IPS-NIHi11 (cell line): ENCODE results near the gene NUCB2.

ENCODE experiments used
- DNase-seq: peaks from one replicate; pipeline ENCODE4 v3.0.0; 2012; ENCODE audit warnings: mixed read lengths, low spot score

The NUCB2 gene

DNA sequence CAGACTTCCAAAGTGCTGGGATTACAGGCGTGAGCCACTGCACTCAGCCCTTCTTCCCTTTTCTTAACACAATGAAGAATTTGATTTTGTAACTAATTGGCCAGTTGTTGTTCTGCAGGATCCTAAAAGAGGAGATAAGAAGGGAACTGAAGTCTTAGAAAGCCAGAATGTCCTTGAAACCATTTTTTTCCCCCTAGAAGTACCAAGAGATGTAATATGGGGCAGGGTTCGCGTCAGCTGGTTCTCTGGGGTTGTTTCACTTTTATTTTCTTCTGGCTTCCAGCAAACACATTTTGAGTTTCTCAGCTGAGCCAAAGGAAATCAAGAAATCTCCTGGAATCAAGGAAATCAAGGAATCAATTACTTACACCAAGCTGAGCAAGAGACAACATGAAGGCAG, 7.6 kb upstream of the NUCB2 start:
- DNase-seq = no peak

- no peak for DNase-seq
Observed at GRCh38 chr11:17272801-17273200, 3.7 kb upstream of the NUCB2 start.

DNA sequence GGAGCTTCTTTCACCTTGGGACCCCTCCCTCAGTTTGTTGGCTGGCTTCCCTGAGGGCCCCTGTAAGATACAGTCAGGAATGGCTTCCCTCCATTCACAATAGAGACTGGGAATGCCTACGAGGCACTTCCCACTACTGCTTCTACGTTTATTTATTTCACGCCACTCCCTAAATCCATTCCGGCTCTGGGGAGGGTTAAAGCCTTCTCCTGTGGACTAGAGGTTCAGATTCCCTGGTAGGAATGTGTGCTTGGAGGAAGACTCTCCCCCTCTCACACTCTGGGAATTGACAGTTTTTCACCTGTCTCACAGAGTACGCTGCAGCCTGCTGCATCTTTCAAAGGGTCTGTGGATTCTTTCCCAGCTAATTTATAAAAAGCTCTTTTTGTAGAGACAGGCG, 3.3 kb upstream of the NUCB2 start:
- DNase-seq = no peak

GRCh38 chr11:17273668-17274282, 2.8 kb upstream of the NUCB2 start:
- DNase-seq = no peak

- no peak for DNase-seq
Observed at GRCh38 chr11:17275400-17276235, 921 bp upstream of the NUCB2 start.

DNA sequence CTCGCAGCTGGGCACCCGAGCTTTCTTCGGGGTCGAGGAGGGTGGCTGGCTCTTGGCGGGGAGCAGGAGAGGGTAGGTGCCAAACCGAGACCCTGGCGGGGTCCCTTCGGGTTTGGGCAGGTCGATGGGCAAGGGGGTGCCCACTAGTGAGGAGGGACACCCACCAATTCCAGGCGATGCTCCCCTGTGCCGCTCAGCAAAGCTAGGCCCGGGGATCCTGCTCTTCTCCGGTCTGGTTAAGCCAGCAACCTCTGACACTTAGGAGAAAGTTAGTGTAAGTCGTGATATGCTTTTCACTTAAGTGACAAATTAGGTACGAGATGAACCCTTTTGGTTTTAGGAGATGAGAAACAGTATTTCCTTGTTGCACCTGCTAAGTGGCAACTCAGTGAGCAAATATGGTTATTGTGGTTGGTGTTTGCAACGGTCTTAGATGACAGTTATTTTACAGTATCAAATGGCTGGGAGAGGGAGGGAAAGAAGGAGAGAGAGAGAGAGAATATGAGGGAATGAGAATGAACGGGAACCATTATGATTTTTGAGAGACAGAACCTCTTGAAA, 565 bp downstream of the NUCB2 start:
- DNase-seq = no peak

DNA sequence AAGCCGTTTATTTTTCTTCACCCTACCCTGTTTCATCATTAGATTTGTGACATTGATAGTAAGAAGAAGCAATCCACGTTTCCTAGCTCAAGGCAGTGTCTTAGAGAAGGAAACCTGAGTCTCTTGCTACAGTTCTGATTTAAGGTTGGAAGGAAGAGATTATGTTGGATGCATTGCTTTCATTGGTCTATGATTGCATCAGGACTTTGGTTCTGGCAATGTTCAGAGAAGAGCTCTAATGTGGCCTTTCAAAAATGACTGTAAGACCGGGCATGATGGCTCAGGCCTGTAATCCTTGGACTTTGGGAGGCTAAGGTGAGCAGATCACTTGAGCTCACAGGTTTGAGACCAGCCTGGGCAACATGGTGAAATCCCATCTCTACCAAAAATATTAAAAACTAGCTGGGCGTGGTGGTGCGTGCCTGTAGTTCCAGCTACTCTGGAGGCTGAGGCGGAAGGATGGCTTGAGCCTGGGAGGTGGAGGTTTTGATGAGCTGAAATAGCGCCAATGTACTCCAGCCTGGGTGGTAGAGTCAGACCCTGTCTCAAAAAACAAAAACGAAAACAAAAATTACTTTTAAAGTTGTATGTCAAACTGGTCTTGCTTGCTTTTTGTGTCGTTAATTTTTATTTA, 4.1 kb downstream of the NUCB2 start:
- DNase-seq = no peak

GRCh38 chr11:17286332-17286731, 9.8 kb downstream of the NUCB2 start:
- DNase-seq = no peak

DNA sequence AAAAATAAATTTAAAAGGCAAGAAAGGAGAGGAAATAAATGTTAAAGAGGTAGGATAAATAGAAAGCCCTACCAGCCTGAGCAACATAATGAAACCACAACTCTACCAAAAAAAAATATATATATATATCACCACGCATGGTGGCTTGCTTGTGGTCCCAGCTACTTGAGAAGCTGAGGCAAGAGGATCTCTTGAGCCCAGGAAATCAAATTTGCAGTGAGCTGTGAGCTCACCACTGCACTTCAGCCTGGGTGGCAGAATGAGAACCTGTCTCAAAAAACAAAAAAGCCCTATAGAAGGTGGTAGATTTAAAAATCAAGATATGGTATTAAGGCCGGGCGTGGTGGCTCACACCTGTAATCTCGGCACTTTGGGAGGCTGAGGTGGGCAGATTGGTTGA, 10.5 kb downstream of the NUCB2 start:
- DNase-seq = no peak

- DNase-seq = no peak
Observed at GRCh38 chr11:17291710-17292109, 15.2 kb downstream of the NUCB2 start.

- DNase-seq = no peak
Observed at GRCh38 chr11:17293311-17293710, 16.8 kb downstream of the NUCB2 start.

- DNase-seq = no peak
Observed at GRCh38 chr11:17294033-17294432, 17.5 kb downstream of the NUCB2 start.

DNA sequence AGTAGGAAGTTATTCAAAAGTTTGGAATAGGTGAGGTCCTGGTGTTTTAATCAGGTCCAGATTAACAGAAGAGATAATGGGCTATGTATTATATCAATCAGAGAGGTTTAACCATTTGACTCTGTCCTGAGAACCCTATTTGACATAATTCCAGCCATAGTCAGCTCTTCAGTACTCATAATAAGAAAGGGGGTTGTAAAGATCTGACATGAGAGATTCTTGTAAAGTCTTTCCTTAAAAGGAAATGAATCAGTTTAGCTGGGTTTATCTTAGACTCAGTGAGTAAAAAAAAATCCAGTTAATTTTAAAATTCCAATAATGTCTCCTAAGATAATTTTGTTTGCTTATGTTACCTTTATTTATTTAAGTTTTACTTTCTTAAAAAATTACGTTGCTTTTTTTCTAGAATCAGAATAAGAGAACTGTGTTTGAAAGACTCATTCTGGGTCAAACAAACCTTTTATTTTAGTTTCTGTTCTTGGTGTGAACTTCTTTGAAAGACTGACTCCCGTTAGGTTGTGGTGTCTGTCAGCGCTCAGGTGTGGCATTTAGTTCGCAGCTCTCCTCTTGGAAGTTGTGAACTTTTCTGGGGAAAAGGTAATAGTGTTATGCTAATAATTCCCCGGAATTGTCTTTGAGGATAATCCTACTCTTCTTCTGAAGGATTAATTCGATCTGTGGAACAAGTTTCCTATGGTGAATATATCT, 20.5 kb downstream of the NUCB2 start:
- DNase-seq = no peak

DNA sequence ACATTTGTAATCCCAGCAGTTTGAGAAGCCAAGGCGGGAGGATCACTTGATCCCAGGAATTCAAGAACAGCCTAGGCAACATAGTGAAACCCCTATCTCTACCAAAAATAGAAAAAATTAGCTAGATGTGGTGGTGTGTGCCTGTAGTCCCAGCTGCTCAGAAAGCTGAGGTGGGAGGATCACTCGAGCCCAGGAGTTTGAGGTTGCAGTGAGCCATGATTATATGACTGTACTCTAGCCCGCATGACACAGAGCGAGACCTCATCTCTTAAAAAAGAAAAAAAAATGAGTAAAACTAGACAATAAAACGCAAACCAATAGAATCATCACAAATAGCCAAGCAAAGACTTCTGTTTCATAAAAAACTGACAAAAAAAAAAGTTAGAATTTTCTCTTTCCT, 21.8 kb downstream of the NUCB2 start:
- no peak for DNase-seq

GRCh38 chr11:17300372-17300771, 23.8 kb downstream of the NUCB2 start:
- DNase-seq = no peak

DNA sequence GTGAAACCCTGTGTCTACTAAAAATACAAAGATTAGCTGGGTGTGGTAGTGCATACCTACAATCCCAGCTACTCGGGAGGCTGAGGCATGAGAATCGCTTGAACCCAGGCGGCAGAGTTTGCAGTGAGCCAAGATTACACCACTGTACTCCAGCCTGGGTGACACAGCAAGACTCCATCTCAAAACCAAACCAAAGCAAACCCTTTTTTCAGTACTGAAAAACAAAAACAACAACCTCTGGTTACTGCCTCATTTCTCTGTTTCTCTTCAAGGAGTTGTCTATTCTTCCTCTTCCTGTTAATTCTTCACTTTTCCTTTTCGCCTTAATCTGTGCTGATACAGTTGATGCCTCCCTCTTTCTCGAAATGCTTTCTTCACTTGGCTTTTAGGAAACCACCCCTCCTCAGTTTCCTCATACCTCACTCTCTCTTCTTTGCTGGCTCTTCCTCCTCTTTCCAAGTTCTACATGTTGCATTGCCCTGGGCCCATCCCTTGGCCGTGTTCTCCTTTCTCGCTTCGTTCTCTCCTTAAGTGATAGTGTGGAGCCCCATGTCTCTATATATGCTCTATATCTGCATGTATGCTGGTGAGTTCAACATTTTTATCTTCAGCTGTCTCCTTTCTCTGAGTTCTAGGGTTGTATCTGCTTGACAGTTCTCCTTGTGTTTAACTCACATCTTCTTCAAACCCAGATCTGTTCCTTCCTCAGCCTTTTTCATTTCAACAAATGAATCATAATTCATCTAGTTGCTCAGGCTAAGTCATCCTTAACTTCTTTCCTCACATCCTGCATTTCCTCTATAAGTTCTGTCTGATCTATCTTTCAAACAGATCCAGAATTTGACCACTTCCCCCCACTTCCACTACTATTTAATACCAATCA, 37.1 kb downstream of the NUCB2 start:
- DNase-seq = no peak

DNA sequence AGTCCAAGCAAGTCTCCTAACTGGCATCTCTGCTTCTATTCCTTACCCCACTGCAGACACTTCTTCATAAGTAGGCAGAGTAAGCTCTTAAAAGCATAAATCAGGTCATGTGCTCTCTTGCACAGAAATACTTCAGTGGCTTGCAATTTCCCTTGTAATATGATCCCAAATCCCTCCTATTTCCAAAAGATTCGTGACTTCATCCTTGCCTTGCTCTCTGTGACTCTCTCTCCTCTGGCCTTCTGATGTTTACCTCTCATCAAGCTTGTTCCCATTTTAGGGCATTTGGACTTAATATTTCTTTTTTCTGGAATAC, 37.7 kb downstream of the NUCB2 start:
- DNase-seq = peak; percentile 5

- DNase-seq = no peak
Observed at GRCh38 chr11:17314904-17315426, 38.4 kb downstream of the NUCB2 start.

DNA sequence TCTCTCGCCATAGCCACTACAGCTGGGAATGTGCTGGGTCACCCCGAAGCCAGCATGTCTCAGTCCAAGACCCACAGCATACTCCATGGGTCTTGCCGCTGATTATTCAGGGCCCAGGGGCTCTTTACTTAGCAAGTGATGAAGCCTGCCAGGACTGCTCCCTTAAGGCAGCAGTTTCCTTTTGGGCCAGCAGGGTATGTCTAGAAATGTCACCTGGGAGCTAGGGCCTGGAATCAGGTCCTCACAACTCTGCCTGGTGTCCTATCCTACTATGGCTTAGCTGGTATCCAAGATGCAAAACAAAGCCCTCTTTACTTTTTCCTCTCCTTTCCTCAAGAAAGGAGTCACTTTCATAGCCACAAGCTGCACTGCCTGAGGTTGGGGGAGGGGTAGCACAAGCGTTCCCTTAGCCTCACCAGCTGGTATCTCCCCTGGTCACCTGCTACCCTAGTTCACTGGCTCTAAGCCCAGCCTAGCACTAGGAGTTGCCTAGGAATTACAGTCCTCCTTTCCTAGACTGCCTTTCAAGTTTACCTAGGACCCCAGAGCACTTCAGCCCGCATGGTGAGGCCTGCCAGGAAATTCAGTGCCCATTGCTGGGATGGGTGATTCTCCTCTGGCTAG, 52.4 kb downstream of the NUCB2 start:
- no peak for DNase-seq

DNA sequence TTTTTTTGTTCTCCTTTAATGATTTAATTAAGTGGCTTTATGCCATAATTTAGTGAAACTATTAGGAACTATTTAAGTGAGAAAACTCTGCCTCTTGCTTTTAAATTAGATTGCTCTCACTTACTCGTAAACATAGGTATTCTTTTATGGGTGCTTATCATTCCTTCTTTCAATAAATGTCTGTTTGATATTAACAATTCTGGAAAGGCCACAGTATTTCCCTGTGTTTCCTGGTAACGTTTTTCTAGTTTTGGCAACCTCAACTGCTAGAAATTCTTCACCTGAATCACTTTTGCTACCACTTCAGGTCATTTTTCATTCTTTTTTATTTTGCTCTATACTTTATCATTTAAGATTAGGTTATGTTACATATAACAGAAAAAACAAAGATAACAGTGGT, 55.1 kb downstream of the NUCB2 start:
- no peak for DNase-seq
